H9 (cell line): ENCODE results near the gene TMA7. TPM values are rescaled to one million over a fixed set of nuclear protein-coding genes. Genes with fewer than 3 reads are reported as not detected.

Source experiments
- DNase-seq: peaks from one replicate; pipeline ENCODE4 v3.0.0-alpha.2; 2017
- H2AFZ ChIP-seq: one replicate; pipeline ENCODE4 v1.6.1; 2013; ENCODE audit warnings: mild to moderate bottlenecking, low read length, control low read depth, moderate library complexity
- H2AK5ac ChIP-seq: 2 replicates; pipeline ENCODE4 v1.6.1; 2013; ENCODE audit warnings: low read length, control low read depth, mixed read lengths; ENCODE audit not compliant: insufficient read length
- H2BK120ac ChIP-seq: one replicate; pipeline ENCODE4 v1.6.1; 2013; ENCODE audit warnings: low read depth, mild to moderate bottlenecking, low read length, control low read depth, inconsistent platforms; ENCODE audit not compliant: poor library complexity, severe bottlenecking
- H2BK12ac ChIP-seq: 2 replicates; pipeline ENCODE4 v1.6.1; 2013; ENCODE audit warnings: low read length, control low read depth, mixed read lengths, low read depth; ENCODE audit not compliant: insufficient read length
- H2BK15ac ChIP-seq: 2 replicates; pipeline ENCODE4 v1.6.1; 2013; ENCODE audit warnings: low read depth, low read length, control low read depth
- H2BK20ac ChIP-seq: one replicate; pipeline ENCODE4 v1.6.1; 2013; ENCODE audit warnings: low read depth, mild to moderate bottlenecking, low read length, control low read depth, inconsistent platforms; ENCODE audit not compliant: poor library complexity, severe bottlenecking
- H2BK5ac ChIP-seq: 2 replicates; pipeline ENCODE4 v1.6.1; 2013; ENCODE audit warnings: low read length, control low read depth, mixed read lengths; ENCODE audit not compliant: insufficient read length
- H3K14ac ChIP-seq: 2 replicates; pipeline ENCODE4 v1.6.1; 2013; ENCODE audit warnings: low read length, control low read depth; ENCODE audit not compliant: insufficient read depth
- H3K18ac ChIP-seq: 2 replicates; pipeline ENCODE4 v1.6.1; 2013; ENCODE audit warnings: low read depth, mild to moderate bottlenecking, mixed read lengths, low read length, control low read depth; ENCODE audit not compliant: insufficient read length
- H3K23ac ChIP-seq: 2 replicates; pipeline ENCODE4 v1.6.1; 2013; ENCODE audit warnings: low read length, control low read depth, mixed read lengths, low read depth; ENCODE audit not compliant: insufficient read length
- H3K23me2 ChIP-seq: 2 replicates; pipeline ENCODE4 v1.6.1; 2013; ENCODE audit warnings: low read depth, mild to moderate bottlenecking, mixed read lengths, low read length, control low read depth; ENCODE audit not compliant: insufficient read length, poor library complexity, severe bottlenecking
- H3K27ac ChIP-seq: 2 replicates; pipeline ENCODE4 v1.5.1; 2013; ENCODE audit warnings: low read length, control low read depth, mixed read lengths, low read depth; ENCODE audit not compliant: insufficient read length
- H3K27me3 ChIP-seq: 2 replicates; pipeline ENCODE4 v1.6.1; 2013; ENCODE audit warnings: low read length, control low read depth, inconsistent platforms; ENCODE audit not compliant: insufficient read depth
- H3K4ac ChIP-seq: 2 replicates; pipeline ENCODE4 v1.6.1; 2013; ENCODE audit warnings: low read depth, mild to moderate bottlenecking, control low read depth, inconsistent platforms, low read length, moderate library complexity
- H3K4me1 ChIP-seq: 2 replicates; pipeline ENCODE4 v1.6.1; 2013; ENCODE audit warnings: low read length, control low read depth, inconsistent platforms; ENCODE audit not compliant: insufficient read depth
- H3K4me2 ChIP-seq: 2 replicates; pipeline ENCODE4 v1.6.1; 2013; ENCODE audit warnings: low read length, control low read depth, mixed read lengths; ENCODE audit not compliant: insufficient read length, insufficient read depth
- H3K56ac ChIP-seq: 2 replicates; pipeline ENCODE4 v1.6.1; 2013; ENCODE audit warnings: low read depth, mild to moderate bottlenecking, mixed read lengths, low read length, control low read depth; ENCODE audit not compliant: insufficient read length
- H3K79me1 ChIP-seq: 2 replicates; pipeline ENCODE4 v1.6.1; 2013; ENCODE audit warnings: low read depth, mild to moderate bottlenecking, moderate library complexity, low read length, control low read depth, inconsistent platforms; ENCODE audit not compliant: insufficient read depth, poor library complexity, severe bottlenecking
- H3K79me2 ChIP-seq: 2 replicates; pipeline ENCODE4 v1.6.1; 2013; ENCODE audit warnings: low read length, control low read depth, inconsistent platforms; ENCODE audit not compliant: insufficient read depth
- H3K9ac ChIP-seq: 2 replicates; pipeline ENCODE4 v1.6.1; 2013; ENCODE audit warnings: low read length, control low read depth, mixed read lengths; ENCODE audit not compliant: insufficient read length; ENCODE audit errors: extremely low read depth
- H3K9me3 ChIP-seq: one replicate; pipeline ENCODE4 v1.6.1; 2013; ENCODE audit warnings: low read depth, low read length, inconsistent platforms; ENCODE audit not compliant: control insufficient read depth
- H3T11ph ChIP-seq: one replicate; pipeline ENCODE4 v1.6.1; 2013; ENCODE audit warnings: mild to moderate bottlenecking, low read length, control low read depth, inconsistent platforms
- H4K20me1 ChIP-seq: one replicate; pipeline ENCODE4 v1.6.1; 2013; ENCODE audit not compliant: control insufficient read depth, insufficient read length, insufficient read depth
- H4K5ac ChIP-seq: 2 replicates; pipeline ENCODE4 v1.6.1; 2013; ENCODE audit warnings: low read depth, mild to moderate bottlenecking, mixed read lengths, low read length, control low read depth; ENCODE audit not compliant: insufficient read length
- H4K8ac ChIP-seq: replicated peaks from 2 replicates; pipeline ENCODE4 v1.6.1; 2013; ENCODE audit warnings: low read length, control low read depth, mixed read lengths, low read depth; ENCODE audit not compliant: insufficient read length
- H4K91ac ChIP-seq: 2 replicates; pipeline ENCODE4 v1.6.1; 2013; ENCODE audit warnings: low read depth, mild to moderate bottlenecking, moderate library complexity, mixed read lengths, low read length, control low read depth; ENCODE audit not compliant: insufficient read length
- H3K27ac Mint-ChIP-seq, 3 experiments: 2 replicates in 2 of 3; 3 replicates in 1 of 3; pipeline ENCODE4 v1.8.0; 2020 to 2021; ENCODE audit warnings: mixed read lengths in 3 of 3, mild to moderate bottlenecking in 1 of 3, moderate library complexity in 1 of 3
- H3K27me3 Mint-ChIP-seq: 2 replicates; pipeline ENCODE4 v1.8.0; 2021; ENCODE audit warnings: low read depth, mild to moderate bottlenecking, moderate library complexity, mixed read lengths
- H3K36me3 Mint-ChIP-seq, 3 experiments: 2 replicates in 2 of 3; 3 replicates in 1 of 3; pipeline ENCODE4 v1.8.0; 2020 to 2021; ENCODE audit warnings: low read depth in 3 of 3, mixed read lengths in 3 of 3; ENCODE audit not compliant: insufficient read depth in 1 of 3
- H3K4me1 Mint-ChIP-seq, 2 experiments: 2 replicates each; pipeline ENCODE4 v1.8.0; 2020; ENCODE audit warnings: mixed read lengths in 2 of 2
- H3K4me3 Mint-ChIP-seq, 2 experiments: 2 replicates in 1 of 2; 3 replicates in 1 of 2; pipeline ENCODE4 v1.8.0; 2020 to 2021; ENCODE audit warnings: mild to moderate bottlenecking in 2 of 2, mixed read lengths in 2 of 2, moderate library complexity in 1 of 2
- H3K9me3 Mint-ChIP-seq, 2 experiments: 2 replicates in 1 of 2; 3 replicates in 1 of 2; pipeline ENCODE4 v1.8.0; 2020; ENCODE audit warnings: mild to moderate bottlenecking in 2 of 2, mixed read lengths in 2 of 2, moderate library complexity in 1 of 2
- WGBS: extraction: QIAGEN DNeasy Blood & Tissue Kit; methylation state at CpG from one replicate; pipeline ENCODE4 v1.1.7; 2013; ENCODE audit warnings: missing lambda C conversion rate, low lambda C conversion rate, mixed read lengths; ENCODE audit not compliant: insufficient read length; ENCODE audit errors: extremely low coverage; 5-methylcytosine and 5-hydroxymethylcytosine counted together
- total RNA-seq: library from RNA; stranded (reverse); gene quantifications from 2 replicates; pipeline ENCODE4 v1.2.1, GENCODE V29; 2021
- TF ChIP-seq, protein P1 (sequence below): fragments of 200-600 bp; sonication (generic); conservative IDR thresholded peaks from 3 replicates; pipeline ENCODE4 v1.8.0; 2021; ENCODE audit warnings: antibody characterized with exemption, mild to moderate bottlenecking

Gene TMA7
- total RNA-seq, 1 experiment from 2014 or later = 305 TPM

DNA sequence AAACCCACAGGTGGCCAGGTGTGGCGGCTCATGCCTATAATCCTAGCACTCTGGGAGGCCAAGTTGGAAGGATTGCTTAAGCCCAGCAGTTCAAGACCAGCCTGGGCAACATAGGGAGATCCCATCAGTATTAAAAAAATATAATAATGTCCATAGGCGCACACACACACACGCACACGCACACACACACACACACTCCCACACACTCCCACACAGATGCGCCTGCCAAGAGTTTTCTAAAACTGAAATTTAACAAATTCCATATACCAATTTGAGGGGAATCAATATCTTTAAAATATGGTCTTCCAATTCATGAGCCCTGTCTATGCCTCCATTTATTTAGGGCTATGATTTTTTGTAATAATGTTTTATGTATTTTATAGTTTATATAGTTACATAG is 46.9 kb downstream of the TMA7 start:
- Histone ChIP-seq H3K4me2 (no peak overlapping the region), H3K56ac (no peak overlapping the region), H3K23me2 (no peaks in the 10 kb centered on the region), H3K4ac (no peak overlapping the region), H3K14ac (no peak overlapping the region), H3T11ph (no peak overlapping the region), H3K23ac (no peak overlapping the region), H4K20me1 (no peaks in the 10 kb centered on the region), H2BK5ac (no peak overlapping the region), H3K27ac (no peak overlapping the region), H2BK15ac (no peak overlapping the region), H2BK20ac (no peak overlapping the region), H4K5ac (no peak overlapping the region), H3K18ac (no peak overlapping the region), H3K4me1 (no peaks in the 10 kb centered on the region), H3K9me3 (no peaks in the 10 kb centered on the region), H4K8ac (no peak overlapping the region), H2BK120ac (no peak overlapping the region), H2BK12ac (no peak overlapping the region), H4K91ac (no peak overlapping the region), H2AFZ (no peak overlapping the region), H3K9ac (no peak overlapping the region), H2AK5ac (no peak overlapping the region), H3K27me3 (no peaks in the 10 kb centered on the region), H3K79me1 (no peaks in the 10 kb centered on the region), H3K79me2 (no peaks in the 10 kb centered on the region)
- no peak for DNase-seq
- H3K4me3 Mint-ChIP-seq = no peak overlapping the region
- peaks cover 14% of the 10 kb centered on the region in 2 experiments for H3K4me1 Mint-ChIP-seq
- H3K36me3 Mint-ChIP-seq = peaks cover 2 to 12% (median 9%) of the 10 kb centered on the region in 3 experiments; a peak in 5 of 7 replicates
- H3K27me3 Mint-ChIP-seq = no peaks in the 10 kb centered on the region
- no peaks in the 10 kb centered on the region; a peak in 1 of 5 replicates for H3K9me3 Mint-ChIP-seq
- no CpG with 5 or more reads among the region's 5 CpGs for WGBS
- TF ChIP-seq, protein P1, sequence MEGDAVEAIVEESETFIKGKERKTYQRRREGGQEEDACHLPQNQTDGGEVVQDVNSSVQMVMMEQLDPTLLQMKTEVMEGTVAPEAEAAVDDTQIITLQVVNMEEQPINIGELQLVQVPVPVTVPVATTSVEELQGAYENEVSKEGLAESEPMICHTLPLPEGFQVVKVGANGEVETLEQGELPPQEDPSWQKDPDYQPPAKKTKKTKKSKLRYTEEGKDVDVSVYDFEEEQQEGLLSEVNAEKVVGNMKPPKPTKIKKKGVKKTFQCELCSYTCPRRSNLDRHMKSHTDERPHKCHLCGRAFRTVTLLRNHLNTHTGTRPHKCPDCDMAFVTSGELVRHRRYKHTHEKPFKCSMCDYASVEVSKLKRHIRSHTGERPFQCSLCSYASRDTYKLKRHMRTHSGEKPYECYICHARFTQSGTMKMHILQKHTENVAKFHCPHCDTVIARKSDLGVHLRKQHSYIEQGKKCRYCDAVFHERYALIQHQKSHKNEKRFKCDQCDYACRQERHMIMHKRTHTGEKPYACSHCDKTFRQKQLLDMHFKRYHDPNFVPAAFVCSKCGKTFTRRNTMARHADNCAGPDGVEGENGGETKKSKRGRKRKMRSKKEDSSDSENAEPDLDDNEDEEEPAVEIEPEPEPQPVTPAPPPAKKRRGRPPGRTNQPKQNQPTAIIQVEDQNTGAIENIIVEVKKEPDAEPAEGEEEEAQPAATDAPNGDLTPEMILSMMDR = no peak
- H3K27ac Mint-ChIP-seq = no peak overlapping the region
